GM18861 (cell line): Measurements from ENCODE around the gene CA14.
"Not testable (repeated sequence)": the region's sequence is repeated elsewhere in the genome, so short reads cannot be mapped to it uniquely, and the experiment has no call there.

Experiments used
- ATAC-seq: cut with Tn5 transposase; IDR thresholded peaks from one replicate; pipeline ENCODE4 v1.9.1; 2021; ENCODE audit not compliant: unreplicated experiment

CA14 gene

GRCh38 chr1:150257624-150258585 is at the start of gene CA14:
CA14 (plus strand) TSS chr1:150257774; CDS start chr1:150258129, 355 bp downstream.
- ATAC-seq: no peak

GRCh38 chr1:150208460-150208859 is 49.1 kb upstream of the CA14 start:
- ATAC-seq: not testable (repeated sequence)

GRCh38 chr1:150210091-150210490 is 47.5 kb upstream of the CA14 start:
- no peak for ATAC-seq

- ATAC-seq: no peak
Observed at GRCh38 chr1:150210706-150211105, 46.9 kb upstream of the CA14 start.

GRCh38 chr1:150212070-150212469 is 45.5 kb upstream of the CA14 start:
- ATAC-seq: no peak

- peak; percentile 84 for ATAC-seq
Observed at GRCh38 chr1:150213170-150214098, 44.1 kb upstream of the CA14 start.

- ATAC-seq: not testable (repeated sequence)
Observed at GRCh38 chr1:150214099-150214756, 43.3 kb upstream of the CA14 start.

GRCh38 chr1:150215855-150216254 is 41.7 kb upstream of the CA14 start:
- ATAC-seq: not testable (repeated sequence)

- ATAC-seq: no peak
Observed at GRCh38 chr1:150221552-150221951, 36.0 kb upstream of the CA14 start.

GRCh38 chr1:150224983-150225382 is 32.6 kb upstream of the CA14 start:
- no peak for ATAC-seq

- ATAC-seq: no peak
Observed at GRCh38 chr1:150225546-150225945, 32.0 kb upstream of the CA14 start.

- ATAC-seq: no peak
Observed at GRCh38 chr1:150226486-150226885, 31.1 kb upstream of the CA14 start.

GRCh38 chr1:150227228-150227627 is 30.3 kb upstream of the CA14 start:
- ATAC-seq: no peak

- ATAC-seq: not testable (repeated sequence)
Observed at GRCh38 chr1:150228246-150228645, 29.3 kb upstream of the CA14 start.

- ATAC-seq: not testable (repeated sequence)
Observed at GRCh38 chr1:150232921-150233320, 24.7 kb upstream of the CA14 start.

GRCh38 chr1:150233359-150234308 is 23.9 kb upstream of the CA14 start:
- ATAC-seq: no peak

- no peak for ATAC-seq
Observed at GRCh38 chr1:150234309-150234565, 23.3 kb upstream of the CA14 start.

GRCh38 chr1:150234566-150235293 is 22.8 kb upstream of the CA14 start:
- ATAC-seq: peak; percentile 37

GRCh38 chr1:150235294-150235851 is 22.2 kb upstream of the CA14 start:
- no peak for ATAC-seq
